Left renal cortex interstitium (tissue), 4 donors: ENCODE measurements around the gene LEMD2. TPM values are rescaled to one million over a fixed set of nuclear protein-coding genes. Genes with fewer than 3 reads are reported as not detected.

Experiments
- DNase-seq, 4 donors: peaks; one replicate each; pipeline ENCODE4 v3.0.0-alpha.2; 2013; ENCODE audit warnings: low read depth in 4 of 4, low spot score in 2 of 4, missing footprints in 1 of 4
- polyA plus RNA-seq, 4 donors: library from polyadenylated mRNA; unstranded; fragments of 120-200 nt; gene quantifications; one replicate each; pipeline ENCODE4 v1.2.1, GENCODE V29; 2013; ENCODE audit not compliant: insufficient read length in 4 of 4

Gene LEMD2
- polyA plus RNA-seq, 4 donors = 62.3 to 82.4 (median 71.2) TPM

GRCh38 chr6:33820784-33821520, 32.0 kb upstream of the LEMD2 start:
- no peak for DNase-seq

GRCh38 chr6:33820243-33820642, 31.3 kb upstream of the LEMD2 start:
- DNase-seq = no peak

GRCh38 chr6:33819021-33819420, 30.1 kb upstream of the LEMD2 start:
- DNase-seq = no peak

GRCh38 chr6:33818293-33818692, 29.4 kb upstream of the LEMD2 start:
- no peak for DNase-seq

GRCh38 chr6:33817489-33817888, 28.6 kb upstream of the LEMD2 start:
- DNase-seq = no peak

GRCh38 chr6:33816911-33817310, 28.0 kb upstream of the LEMD2 start:
- DNase-seq = no peak

- DNase-seq = no peak
These were observed 26.9 kb upstream of the LEMD2 start for GRCh38 chr6:33815854-33816253.

- DNase-seq = no peak
These were observed 25.4 kb upstream of the LEMD2 start for GRCh38 chr6:33813990-33814985.

GRCh38 chr6:33813246-33813904, 24.4 kb upstream of the LEMD2 start:
- DNase-seq = no peak

- peak; percentile 31 to 80 (median 66) for DNase-seq
These were observed 23.7 kb upstream of the LEMD2 start for GRCh38 chr6:33812669-33813068.

- no peak for DNase-seq
These were observed 20.7 kb upstream of the LEMD2 start for GRCh38 chr6:33809594-33809993.

- no peak for DNase-seq
These were observed 19.8 kb upstream of the LEMD2 start for GRCh38 chr6:33808641-33809180.

- no peak for DNase-seq
These were observed 18.7 kb upstream of the LEMD2 start for GRCh38 chr6:33807606-33808005.

GRCh38 chr6:33806841-33807240, 17.9 kb upstream of the LEMD2 start:
- no peak for DNase-seq

GRCh38 chr6:33803571-33804053, 14.7 kb upstream of the LEMD2 start, which contains the start of gene MLN:
Gene MLN (minus strand): TSS chr6:33804003. CDS start chr6:33801163, 2,840 bp downstream.
- DNase-seq = no peak

- no peak for DNase-seq
These were observed 13.4 kb upstream of the LEMD2 start for GRCh38 chr6:33802186-33802958.

- no peak for DNase-seq
These were observed 12.7 kb upstream of the LEMD2 start for GRCh38 chr6:33801611-33802010.

GRCh38 chr6:33800248-33800969, 11.5 kb upstream of the LEMD2 start:
- no peak for DNase-seq

GRCh38 chr6:33799454-33800113, 10.7 kb upstream of the LEMD2 start:
- no peak for DNase-seq
